Urinary bladder (tissue), 4 donors: ENCODE results near the gene CSNK1G3. TPM values are rescaled to one million over a fixed set of nuclear protein-coding genes. Genes with fewer than 3 reads are reported as not detected.
"Not testable (repeated sequence)": the region's sequence is repeated elsewhere in the genome, so short reads cannot be mapped to it uniquely, and the experiment has no call there.

Experiments used
- DNase-seq: peaks from one replicate; pipeline ENCODE4 v3.0.0-alpha.2; 2015; ENCODE audit errors: extremely low spot score
- H3K27ac ChIP-seq: one replicate; pipeline ENCODE4 v1.5.1; 2013; ENCODE audit warnings: low read depth, mild to moderate bottlenecking, moderate library complexity
- H3K36me3 ChIP-seq: one replicate; pipeline ENCODE4 v1.6.1; 2013; ENCODE audit warnings: mild to moderate bottlenecking, moderate library complexity; ENCODE audit not compliant: insufficient read depth
- H3K4me1 ChIP-seq: one replicate; pipeline ENCODE4 v1.6.1; 2013; ENCODE audit warnings: mild to moderate bottlenecking, moderate library complexity; ENCODE audit not compliant: insufficient read depth
- H3K4me3 ChIP-seq: one replicate; pipeline ENCODE4 v1.5.1; 2013; ENCODE audit warnings: low read depth, low read length
- WGBS: extraction: QIAGEN DNeasy Blood & Tissue Kit; methylation state at CpG from one replicate; pipeline ENCODE4 v1.1.7; 2013; 5-methylcytosine and 5-hydroxymethylcytosine counted together
- polyA plus RNA-seq: library from polyadenylated mRNA; stranded (reverse); fragments of 200-250 nt; gene quantifications from one replicate; pipeline ENCODE4 v1.2.3, GENCODE V29; 2013
- total RNA-seq: library from RNA; depleted of rRNA; stranded (reverse); fragments of >200 nt; gene quantifications from one replicate; pipeline ENCODE4 v1.2.3, GENCODE V29; 2014
- donor health status: healthy with polysubstance abuse.
- donor health status: healthy.

The CSNK1G3 gene
- total and polyA plus RNA-seq, 2 donors: 12.9 to 166 TPM

- DNase-seq: no peak
- no peak overlapping the region for H3K27ac ChIP-seq
- H3K4me3 ChIP-seq: no peak overlapping the region
- H3K36me3 ChIP-seq: no peaks in the 10 kb centered on the region
- H3K4me1 ChIP-seq: no peaks in the 10 kb centered on the region
Observed at GRCh38 chr5:123605822-123606221, 93.8 kb downstream of the CSNK1G3 start.

GRCh38 chr5:123610209-123610608 is 98.2 kb downstream of the CSNK1G3 start:
- WGBS: 96% methylated on average over 2 of the region's 2 CpGs
- H3K27ac ChIP-seq: no peak overlapping the region

GRCh38 chr5:123610665-123611405 is 98.9 kb downstream of the CSNK1G3 start:
- no peak overlapping the region for H3K27ac ChIP-seq
- peaks cover 1% of the 10 kb centered on the region for H3K36me3 ChIP-seq
- H3K4me1 ChIP-seq: no peaks in the 10 kb centered on the region
- peak; percentile 18 for DNase-seq
- no peak overlapping the region for H3K4me3 ChIP-seq
- WGBS: 43% methylated on average over 5 of the region's 5 CpGs

More at GRCh38 chr5:123610209-123610608, 98.2 kb downstream of the CSNK1G3 start:
- no peak for DNase-seq
- H3K4me3 ChIP-seq: no peak overlapping the region
- peaks cover 1% of the 10 kb centered on the region for H3K36me3 ChIP-seq
- H3K4me1 ChIP-seq: no peaks in the 10 kb centered on the region

- 31% methylated on average over 1 of the region's 1 CpG for WGBS
- Histone ChIP-seq H3K27ac (no peak overlapping the region), H3K36me3 (peaks cover 1% of the 10 kb centered on the region), H3K4me1 (no peaks in the 10 kb centered on the region), H3K4me3 (no peak overlapping the region)
- no peak for DNase-seq
Observed at GRCh38 chr5:123611406-123611709, 99.4 kb downstream of the CSNK1G3 start.

GRCh38 chr5:123617561-123617960 is 105.6 kb downstream of the CSNK1G3 start:
- Histone ChIP-seq H3K36me3 (peaks cover 3% of the 10 kb centered on the region), H3K4me1 (no peaks in the 10 kb centered on the region), H3K27ac (no peak overlapping the region), H3K4me3 (no peak overlapping the region)
- no peak for DNase-seq

GRCh38 chr5:123626051-123626450 is 114.1 kb downstream of the CSNK1G3 start:
- 95% methylated on average over 2 of the region's 2 CpGs for whole genome bisulfite sequencing
- Histone ChIP-seq H3K36me3 (no peaks in the 10 kb centered on the region), H3K4me3 (no peak overlapping the region), H3K4me1 (no peaks in the 10 kb centered on the region), H3K27ac (no peak overlapping the region)
- no peak for DNase-seq

- Histone ChIP-seq H3K36me3 (no peaks in the 10 kb centered on the region), H3K27ac (no peak overlapping the region), H3K4me1 (no peaks in the 10 kb centered on the region), H3K4me3 (no peak overlapping the region)
- WGBS: 92% methylated on average over 10 of the region's 10 CpGs
- no peak for DNase-seq
Observed at GRCh38 chr5:123628860-123629544, 117.0 kb downstream of the CSNK1G3 start.

- no peaks in the 10 kb centered on the region for H3K36me3 ChIP-seq
- 96% methylated on average over 21 of the region's 21 CpGs for WGBS
Observed at GRCh38 chr5:123636006-123636405, 124.0 kb downstream of the CSNK1G3 start.

GRCh38 chr5:123637028-123637427 is 125.1 kb downstream of the CSNK1G3 start:
- H3K4me3 ChIP-seq, H3K36me3 ChIP-seq, H3K4me1 ChIP-seq, DNase-seq, H3K27ac ChIP-seq: not testable (repeated sequence)
- 97% methylated on average over 10 of the region's 10 CpGs for WGBS

More at GRCh38 chr5:123636006-123636405, 124.0 kb downstream of the CSNK1G3 start:
- DNase-seq: no peak
- no peaks in the 10 kb centered on the region for H3K4me1 ChIP-seq
- H3K4me3 ChIP-seq: no peak overlapping the region
- no peak overlapping the region for H3K27ac ChIP-seq

GRCh38 chr5:123639244-123639643 is 127.3 kb downstream of the CSNK1G3 start:
- WGBS: 86% methylated on average over 2 of the region's 2 CpGs
- no peak for DNase-seq
- no peaks in the 10 kb centered on the region for H3K36me3 ChIP-seq
- no peaks in the 10 kb centered on the region for H3K4me1 ChIP-seq
- no peak overlapping the region for H3K27ac ChIP-seq
- no peak overlapping the region for H3K4me3 ChIP-seq

- WGBS: 42% methylated on average over 1 of the region's 1 CpG
- Histone ChIP-seq H3K4me1 (no peaks in the 10 kb centered on the region), H3K4me3 (no peak overlapping the region), H3K27ac (no peak overlapping the region), H3K36me3 (no peaks in the 10 kb centered on the region)
- no peak for DNase-seq
Observed at GRCh38 chr5:123645024-123645603, 133.1 kb downstream of the CSNK1G3 start.

GRCh38 chr5:123647066-123647465 is 135.1 kb downstream of the CSNK1G3 start:
- Histone ChIP-seq H3K27ac (no peak overlapping the region), H3K36me3 (no peaks in the 10 kb centered on the region), H3K4me3 (no peak overlapping the region), H3K4me1 (no peaks in the 10 kb centered on the region)
- DNase-seq: no peak
- WGBS: 85% methylated on average over 1 of the region's 1 CpG

- no peak overlapping the region for H3K27ac ChIP-seq
- H3K4me1 ChIP-seq: no peaks in the 10 kb centered on the region
Observed at GRCh38 chr5:123651234-123651633, 139.3 kb downstream of the CSNK1G3 start.

GRCh38 chr5:123659011-123659410 is 147.0 kb downstream of the CSNK1G3 start:
- no peak for DNase-seq
- no peaks in the 10 kb centered on the region for H3K36me3 ChIP-seq
- no peaks in the 10 kb centered on the region for H3K4me1 ChIP-seq
- no peak overlapping the region for H3K27ac ChIP-seq
- H3K4me3 ChIP-seq: no peak overlapping the region
- 83% methylated on average over 2 of the region's 2 CpGs for WGBS

More at GRCh38 chr5:123651234-123651633, 139.3 kb downstream of the CSNK1G3 start:
- DNase-seq: no peak
- WGBS: 81% methylated on average over 4 of the region's 4 CpGs
- Histone ChIP-seq H3K4me3 (no peak overlapping the region), H3K36me3 (no peaks in the 10 kb centered on the region)
